Loucy (cell line): ENCODE results near the gene CRYL1.

Experiments used
- H2AFZ ChIP-seq: fragments of 200-600 bp; sonication (generic); 2 replicates; pipeline ENCODE4 v1.6.0; 2016; ENCODE audit warnings: antibody characterized with exemption, mild to moderate bottlenecking, low read length, moderate library complexity
- H3F3A ChIP-seq: fragments of 200-600 bp; 2 replicates; pipeline ENCODE4 v1.6.0; 2016; ENCODE audit warnings: antibody characterized with exemption, low read depth, mild to moderate bottlenecking
- H3K27me3 ChIP-seq: fragments of 200-600 bp; sonication (generic); 2 replicates; pipeline ENCODE4 v1.6.1; 2014; ENCODE audit warnings: low read length, mild to moderate bottlenecking; ENCODE audit not compliant: insufficient read depth, poor library complexity, severe bottlenecking
- H3K36me3 ChIP-seq: fragments of 200-600 bp; sonication (generic); 2 replicates; pipeline ENCODE4 v1.6.1; 2016; ENCODE audit warnings: low read length; ENCODE audit not compliant: insufficient read depth
- H3K4me1 ChIP-seq: fragments of 200-600 bp; sonication (generic); 2 replicates; pipeline ENCODE4 v1.5.1; 2014; ENCODE audit warnings: low read length, mild to moderate bottlenecking; ENCODE audit not compliant: insufficient read depth, poor library complexity, severe bottlenecking
- H3K4me2 ChIP-seq: fragments of 200-600 bp; sonication (generic); 2 replicates; pipeline ENCODE4 v1.6.0; 2014; ENCODE audit warnings: antibody characterized with exemption, low read length, low read depth, mild to moderate bottlenecking; ENCODE audit not compliant: poor library complexity, severe bottlenecking
- H3K4me3 ChIP-seq: fragments of 200-600 bp; sonication (generic); 2 replicates; pipeline ENCODE4 v1.5.1; 2014; ENCODE audit warnings: low read length, mild to moderate bottlenecking, mixed read lengths; ENCODE audit not compliant: poor library complexity, severe bottlenecking
- H3K79me2 ChIP-seq: fragments of 200-600 bp; sonication (generic); 2 replicates; pipeline ENCODE4 v1.6.1; 2014; ENCODE audit warnings: low read length; ENCODE audit not compliant: insufficient read depth
- H3K9ac ChIP-seq: fragments of 200-600 bp; sonication (generic); 2 replicates; pipeline ENCODE4 v1.6.0; 2014; ENCODE audit warnings: mild to moderate bottlenecking, low read depth, low read length, moderate library complexity; ENCODE audit not compliant: poor library complexity, severe bottlenecking
- H3K9me2 ChIP-seq: fragments of 200-600 bp; sonication (generic); replicated peaks from 2 replicates; pipeline ENCODE4 v1.6.1; 2016; ENCODE audit warnings: low read depth, low read length, mixed read lengths
- H3K9me3 ChIP-seq: fragments of 200-600 bp; sonication (generic); 2 replicates; pipeline ENCODE4 v1.6.1; 2014; ENCODE audit warnings: mild to moderate bottlenecking, antibody characterized with exemption, low read length, low read depth; ENCODE audit not compliant: insufficient read depth
- H4K20me1 ChIP-seq: fragments of 200-600 bp; sonication (generic); 2 replicates; pipeline ENCODE4 v1.6.0; 2014; ENCODE audit warnings: antibody characterized with exemption, low read length, mild to moderate bottlenecking; ENCODE audit not compliant: insufficient read depth, poor library complexity, severe bottlenecking
- CTCF ChIP-seq: fragments of 200-600 bp; sonication (generic); conservative IDR thresholded peaks from 2 replicates; pipeline ENCODE4 v1.5.1; 2014; ENCODE audit warnings: mild to moderate bottlenecking, antibody characterized with exemption, low read length
- EZH2phosphoT487 ChIP-seq: fragments of 200-600 bp; IDR thresholded peaks from 2 replicates; pipeline ENCODE4 v1.6.1; 2018; ENCODE audit warnings: antibody characterized with exemption, mild to moderate bottlenecking, moderate library complexity, borderline replicate concordance

CRYL1 gene

GRCh38 chr13:20439261-20439660 lies 86.4 kb downstream of the CRYL1 start:
- Histone ChIP-seq H3K4me3 (no peak overlapping the region), H3K79me2 (no peaks in the 10 kb centered on the region), H4K20me1 (no peaks in the 10 kb centered on the region), H3K4me1 (no peaks in the 10 kb centered on the region), H3K9me3 (no peaks in the 10 kb centered on the region), H2AFZ (no peak overlapping the region), H3K36me3 (no peaks in the 10 kb centered on the region), H3K9me2 (no peaks in the 10 kb centered on the region), H3K9ac (no peak overlapping the region), H3K27me3 (no peaks in the 10 kb centered on the region), H3K4me2 (no peak overlapping the region), H3F3A (no peaks in the 10 kb centered on the region)
- TF ChIP-seq EZH2phosphoT487 (no peak), CTCF (no peak)

- Histone ChIP-seq H3K4me2 (no peak overlapping the region), H3K9me2 (no peaks in the 10 kb centered on the region), H4K20me1 (no peaks in the 10 kb centered on the region), H3K4me1 (no peaks in the 10 kb centered on the region), H3K9me3 (no peaks in the 10 kb centered on the region), H3K9ac (no peak overlapping the region), H3K79me2 (no peaks in the 10 kb centered on the region), H3F3A (no peaks in the 10 kb centered on the region), H2AFZ (no peak overlapping the region), H3K4me3 (no peak overlapping the region), H3K36me3 (no peaks in the 10 kb centered on the region), H3K27me3 (no peaks in the 10 kb centered on the region)
- TF ChIP-seq EZH2phosphoT487, result no peak
- TF ChIP-seq CTCF, result no peak
These were observed 86.9 kb downstream of the CRYL1 start for GRCh38 chr13:20438801-20439200.

DNA sequence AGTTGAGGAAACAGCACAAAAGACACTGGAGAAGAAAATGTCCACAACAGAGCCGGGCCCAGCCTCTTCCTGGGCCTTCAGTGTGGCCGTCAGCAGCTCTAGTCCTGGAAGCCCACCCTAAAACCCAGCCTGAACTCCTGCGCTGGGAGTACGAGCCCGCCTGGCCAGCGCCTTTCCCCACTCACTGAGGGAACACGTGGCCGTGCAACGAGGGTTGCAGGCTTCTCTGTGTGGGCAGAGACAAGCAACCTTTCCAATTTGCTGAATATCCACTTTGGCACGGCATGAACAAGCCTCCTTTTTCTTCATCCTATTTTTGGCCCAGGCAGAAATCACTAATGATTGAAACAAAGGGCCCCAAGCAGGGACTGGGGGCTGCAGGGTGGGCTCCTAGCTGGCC lies 89.2 kb downstream of the CRYL1 start:
- Histone ChIP-seq H3K9ac (no peak overlapping the region), H3K4me2 (no peak overlapping the region), H3K4me3 (no peak overlapping the region), H3F3A (no peaks in the 10 kb centered on the region), H3K36me3 (no peaks in the 10 kb centered on the region), H3K9me3 (no peaks in the 10 kb centered on the region), H4K20me1 (no peaks in the 10 kb centered on the region), H2AFZ (no peak overlapping the region), H3K79me2 (no peaks in the 10 kb centered on the region), H3K4me1 (no peaks in the 10 kb centered on the region), H3K27me3 (no peaks in the 10 kb centered on the region), H3K9me2 (no peaks in the 10 kb centered on the region)
- TF ChIP-seq EZH2phosphoT487 (no peak), CTCF (no peak)
